HG03342 (cell line): Measurements from ENCODE around the gene SPOCK1.
"Not testable (repeated sequence)": the region's sequence is repeated elsewhere in the genome, so short reads cannot be mapped to it uniquely, and the experiment has no call there.

Experiments used
- ATAC-seq: cut with Tn5 transposase; IDR thresholded peaks from one replicate; pipeline ENCODE4 v1.9.1; 2021; ENCODE audit warnings: mild to moderate bottlenecking, moderate library complexity; ENCODE audit not compliant: unreplicated experiment

SPOCK1 gene

GRCh38 chr5:137399911-137400310 is 99.2 kb downstream of the SPOCK1 start:
- no peak for ATAC-seq

- ATAC-seq, result no peak
These were observed 100.4 kb downstream of the SPOCK1 start for GRCh38 chr5:137398751-137399150.

DNA sequence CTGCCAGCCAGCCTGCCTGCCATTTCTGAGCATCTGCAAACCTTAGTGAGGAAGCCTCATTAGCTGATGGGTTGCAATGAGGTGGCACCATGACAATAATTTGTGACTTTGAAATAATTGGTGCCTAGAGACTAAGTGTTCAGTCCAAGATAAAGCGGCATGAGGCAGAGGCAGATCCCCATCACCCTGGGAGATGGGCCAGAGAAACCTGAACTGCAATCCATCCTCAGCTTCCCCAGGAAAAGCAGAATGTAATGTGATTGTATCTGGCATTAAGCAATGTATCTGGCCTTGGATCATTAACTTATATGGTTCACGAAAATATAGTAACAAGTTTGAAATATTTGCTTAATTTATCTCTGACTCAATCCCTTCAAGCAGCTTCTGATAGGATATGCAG is 101.0 kb downstream of the SPOCK1 start:
- no peak for ATAC-seq

GRCh38 chr5:137395011-137395755 is 103.9 kb downstream of the SPOCK1 start:
- no peak for ATAC-seq

DNA sequence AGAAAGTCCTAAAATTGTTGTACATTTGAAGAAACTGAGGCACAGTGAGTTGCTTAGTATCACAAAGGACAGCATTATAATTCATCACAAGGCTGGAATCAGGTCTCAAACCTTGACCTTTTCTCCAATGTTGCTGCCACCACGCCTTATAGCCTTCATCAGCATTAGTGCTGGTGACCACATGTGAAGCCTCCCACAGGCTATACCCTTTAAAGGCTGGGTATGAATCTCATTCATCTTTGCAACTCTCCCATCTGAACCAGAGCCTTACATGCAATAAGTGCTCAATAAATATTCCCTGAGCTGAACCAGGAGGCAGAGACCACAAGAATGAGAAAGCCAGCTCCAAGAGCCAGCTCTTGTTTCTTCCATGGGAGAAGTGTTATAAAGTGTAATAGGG is 104.7 kb downstream of the SPOCK1 start:
- ATAC-seq, result no peak

DNA sequence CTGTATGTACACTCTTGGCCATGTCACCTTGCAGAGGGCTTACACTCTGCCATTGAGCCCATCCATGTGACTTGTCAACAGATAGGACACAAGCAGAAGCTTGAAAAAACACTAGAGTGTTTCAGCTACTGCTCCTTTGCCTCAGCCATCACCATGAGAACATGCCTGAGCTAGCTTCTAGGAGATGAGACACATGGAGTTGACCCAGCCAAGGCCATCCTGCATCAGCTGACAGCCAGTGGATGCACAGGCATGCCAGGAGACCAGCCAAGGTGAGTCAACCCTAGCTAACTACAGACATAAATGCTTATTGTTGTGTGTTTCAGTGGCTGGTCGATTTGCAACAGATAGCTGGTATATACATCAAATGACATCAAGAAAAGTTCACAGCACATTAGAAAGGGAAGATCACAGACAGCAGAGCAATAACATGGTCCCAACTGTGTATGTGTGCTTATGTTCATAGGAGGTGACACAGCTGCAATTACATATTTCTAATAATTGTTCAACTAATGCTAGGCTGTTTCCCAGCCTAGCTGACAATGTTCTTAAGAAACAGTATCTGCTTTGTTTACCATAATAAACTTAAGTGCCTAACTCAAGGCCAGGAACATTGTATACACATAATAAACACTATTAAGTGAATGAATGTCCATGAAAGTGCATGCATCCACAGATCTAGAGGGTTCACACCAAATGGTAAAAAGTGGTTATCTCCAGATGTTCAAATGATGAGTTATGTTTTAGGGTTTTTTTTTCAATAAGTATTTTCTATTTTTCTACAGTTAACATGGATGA is 105.7 kb downstream of the SPOCK1 start:
- ATAC-seq, result no peak

- ATAC-seq, result no peak
These were observed 106.9 kb downstream of the SPOCK1 start for GRCh38 chr5:137392261-137392660.

DNA sequence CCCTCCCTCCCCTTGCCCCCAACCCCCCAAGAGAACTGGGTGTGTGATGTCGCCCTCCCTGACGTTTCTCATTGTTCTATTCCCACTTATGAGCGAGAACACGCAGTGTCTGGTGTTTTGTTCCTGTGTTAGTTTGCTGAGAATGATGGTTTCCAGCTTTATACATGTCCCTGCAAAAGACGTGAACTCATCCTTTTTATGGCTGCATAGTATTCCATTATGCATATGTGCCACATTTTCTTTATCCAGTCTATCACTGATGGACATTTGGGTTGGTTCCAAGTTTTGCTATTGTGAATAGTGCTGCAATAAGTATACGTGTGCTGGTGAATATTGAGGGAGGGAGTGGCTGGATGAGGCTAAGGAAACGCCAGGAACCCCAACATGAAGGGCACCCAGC is 108.1 kb downstream of the SPOCK1 start:
- not testable (repeated sequence) for ATAC-seq

DNA sequence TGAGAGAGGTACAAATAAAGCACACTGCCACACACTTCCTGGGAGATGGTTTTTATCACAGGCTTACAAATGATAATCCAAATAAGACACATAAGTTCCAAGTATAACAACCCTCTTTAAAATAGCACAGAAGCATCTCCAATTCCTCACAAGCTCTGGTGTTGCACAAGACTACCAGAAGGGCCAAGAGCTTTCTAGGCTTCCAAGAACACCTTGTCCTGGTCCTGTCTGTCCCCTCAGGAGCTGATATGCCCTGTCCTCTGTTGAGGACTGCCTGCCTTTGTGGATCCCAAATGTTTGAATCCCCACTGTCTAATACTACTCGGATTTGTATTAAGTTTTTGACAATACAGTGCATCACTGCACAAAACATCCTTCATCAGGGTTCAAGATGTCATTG is 110.1 kb downstream of the SPOCK1 start:
- no peak for ATAC-seq

DNA sequence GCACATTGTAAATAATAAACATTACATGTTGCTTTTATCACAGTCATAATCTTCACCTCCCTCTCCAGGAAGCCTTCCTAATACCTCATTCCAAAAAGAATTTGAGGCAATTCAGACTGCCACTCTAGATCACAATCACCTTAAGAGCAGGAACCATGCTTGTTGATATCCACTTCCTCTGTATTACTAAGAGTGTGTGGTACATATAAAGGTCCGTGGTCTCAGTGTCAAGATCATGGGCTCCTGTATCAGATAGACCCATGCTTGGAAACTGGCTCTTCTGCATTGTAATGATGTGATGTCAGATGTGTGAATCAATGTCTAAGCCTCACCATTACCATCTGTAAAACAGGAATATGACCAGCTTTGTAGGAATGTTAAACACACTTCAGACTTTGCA is 114.1 kb downstream of the SPOCK1 start:
- no peak for ATAC-seq

GRCh38 chr5:137383909-137384308 is 115.2 kb downstream of the SPOCK1 start:
- no peak for ATAC-seq

- no peak for ATAC-seq
These were observed 117.6 kb downstream of the SPOCK1 start for GRCh38 chr5:137381555-137381954.

GRCh38 chr5:137379555-137380286 is 119.4 kb downstream of the SPOCK1 start:
- no peak for ATAC-seq

GRCh38 chr5:137375741-137376526 is 123.2 kb downstream of the SPOCK1 start:
- no peak for ATAC-seq

GRCh38 chr5:137374110-137374714 is 124.9 kb downstream of the SPOCK1 start:
- ATAC-seq, result no peak

GRCh38 chr5:137372773-137373160 is 126.4 kb downstream of the SPOCK1 start:
- ATAC-seq, result no peak

DNA sequence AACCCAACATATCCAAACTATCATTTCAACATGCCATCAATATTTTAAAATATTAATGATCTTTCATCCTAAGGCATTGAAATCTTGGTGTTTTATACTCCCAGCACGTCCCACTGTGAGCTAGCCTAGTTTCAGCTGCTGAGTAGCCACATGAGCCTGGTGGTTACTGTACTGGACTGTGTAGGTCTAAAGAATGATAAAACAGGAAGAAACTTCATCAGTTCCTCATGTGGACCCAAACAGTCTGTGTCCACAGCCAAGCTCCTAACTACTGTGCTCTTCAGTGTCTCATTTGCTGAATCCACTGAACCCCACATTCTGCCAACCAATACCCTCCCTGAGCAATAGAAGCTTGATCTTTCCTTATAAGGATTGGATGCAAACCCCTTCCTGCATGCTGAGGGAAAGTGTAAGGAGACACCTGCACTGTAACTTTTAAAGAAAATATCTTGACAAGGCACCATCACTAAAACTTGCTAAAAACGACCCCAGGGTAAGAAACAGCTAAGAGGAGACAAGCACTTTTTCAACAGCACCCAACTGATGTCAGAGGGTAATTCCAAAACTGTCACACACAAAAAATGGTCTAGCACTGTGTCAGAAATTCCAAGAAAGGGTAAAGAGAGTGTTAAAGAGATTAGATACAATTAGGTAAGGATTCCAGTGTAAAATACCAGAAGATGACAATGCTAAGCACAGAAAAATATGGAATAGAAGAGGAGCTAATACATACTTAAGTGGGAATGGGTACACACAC is 126.9 kb downstream of the SPOCK1 start:
- no peak for ATAC-seq

- ATAC-seq, result no peak
These were observed 128.7 kb downstream of the SPOCK1 start for GRCh38 chr5:137370096-137371071.

DNA sequence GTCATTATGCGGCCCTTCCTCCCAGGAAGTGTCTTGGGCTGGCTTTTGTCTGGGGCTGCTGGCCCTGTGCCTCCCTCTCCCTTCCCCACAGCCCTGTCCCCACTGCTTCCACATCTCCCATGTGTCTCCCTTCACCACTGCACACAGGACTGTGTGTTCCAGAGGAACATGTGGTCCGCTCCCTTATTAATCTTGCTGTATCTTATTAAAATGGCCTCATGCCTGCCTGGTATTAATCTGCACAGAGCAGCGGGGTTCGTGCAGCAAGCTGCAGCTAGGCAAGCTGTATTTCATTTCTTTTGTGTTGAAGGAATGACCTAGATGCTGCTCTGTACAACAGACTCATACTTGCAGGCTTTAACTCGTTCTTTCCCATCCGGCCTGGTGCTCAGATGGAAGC is 130.5 kb downstream of the SPOCK1 start:
- ATAC-seq, result no peak
